ENCODE data around the gene CACNG3. TPM values are rescaled to one million over a fixed set of nuclear protein-coding genes. Genes with fewer than 3 reads are reported as not detected.

Gene CACNG3
- total RNA-seq, 3 donors from 2014 or later (not counting 1 experiment from before 2014, with no cell fraction given): not detected

DNA sequence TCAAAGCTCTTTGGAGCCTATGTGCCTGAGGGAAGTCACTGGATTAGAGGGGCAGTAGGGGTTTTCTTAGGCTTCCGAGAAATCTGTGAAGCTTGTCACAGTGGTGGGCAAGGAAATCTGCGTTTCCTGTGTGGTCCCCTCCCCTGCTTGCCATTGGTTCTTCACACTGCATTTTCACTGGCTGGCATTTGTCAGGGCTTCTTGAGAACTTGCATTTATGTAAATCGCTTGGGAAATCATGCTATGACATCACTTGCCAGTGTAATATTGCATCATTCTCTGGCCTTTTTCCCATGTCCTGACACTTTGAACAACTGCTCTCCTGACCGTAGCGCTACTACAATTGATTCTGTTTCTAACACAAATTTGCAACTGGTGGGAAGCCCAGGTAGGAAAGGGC lies 1.8 kb downstream of the CACNG3 start:
- no peak overlapping the region for H3K4me3 ChIP-seq (ENCODE audit: low read length)
- no peaks in the 10 kb centered on the region for H3K9me3 ChIP-seq (ENCODE audit: control insufficient read depth, insufficient read depth, low read length)
- 51% methylated on average over 5 of the region's 5 CpGs for WGBS (ENCODE audit: insufficient coverage)
- ATAC-seq (no peak), DNase-seq (no peak)
- H3K9me3 Mint-ChIP-seq: no peaks in the 10 kb centered on the region
- peaks cover 28% of the 10 kb centered on the region for H3K27me3 ChIP-seq (ENCODE audit: control insufficient read depth, insufficient read depth, low read length)
- H3K36me3 Mint-ChIP-seq: no peaks in the 10 kb centered on the region
- TF ChIP-seq, protein P1, sequence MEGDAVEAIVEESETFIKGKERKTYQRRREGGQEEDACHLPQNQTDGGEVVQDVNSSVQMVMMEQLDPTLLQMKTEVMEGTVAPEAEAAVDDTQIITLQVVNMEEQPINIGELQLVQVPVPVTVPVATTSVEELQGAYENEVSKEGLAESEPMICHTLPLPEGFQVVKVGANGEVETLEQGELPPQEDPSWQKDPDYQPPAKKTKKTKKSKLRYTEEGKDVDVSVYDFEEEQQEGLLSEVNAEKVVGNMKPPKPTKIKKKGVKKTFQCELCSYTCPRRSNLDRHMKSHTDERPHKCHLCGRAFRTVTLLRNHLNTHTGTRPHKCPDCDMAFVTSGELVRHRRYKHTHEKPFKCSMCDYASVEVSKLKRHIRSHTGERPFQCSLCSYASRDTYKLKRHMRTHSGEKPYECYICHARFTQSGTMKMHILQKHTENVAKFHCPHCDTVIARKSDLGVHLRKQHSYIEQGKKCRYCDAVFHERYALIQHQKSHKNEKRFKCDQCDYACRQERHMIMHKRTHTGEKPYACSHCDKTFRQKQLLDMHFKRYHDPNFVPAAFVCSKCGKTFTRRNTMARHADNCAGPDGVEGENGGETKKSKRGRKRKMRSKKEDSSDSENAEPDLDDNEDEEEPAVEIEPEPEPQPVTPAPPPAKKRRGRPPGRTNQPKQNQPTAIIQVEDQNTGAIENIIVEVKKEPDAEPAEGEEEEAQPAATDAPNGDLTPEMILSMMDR (IDR thresholded peaks at IDR 0.05): no peak
- no peak overlapping the region for H3K27ac Mint-ChIP-seq
- H3K36me3 ChIP-seq (ENCODE audit: control insufficient read depth, insufficient read depth, low read length): no peaks in the 10 kb centered on the region
- no peak overlapping the region for H3K27ac ChIP-seq (ENCODE audit: low read length)
- intact Hi-C loops (cut with micrococcal nuclease): no loop called here
- H3K27me3 Mint-ChIP-seq (ENCODE audit: low read depth in 2 of 2): peaks cover 53 to 86% of the 10 kb centered on the region in 2 donors
- H3K4me1 ChIP-seq (ENCODE audit: control insufficient read depth, insufficient read depth, low read length): no peaks in the 10 kb centered on the region
- H3K4me1 Mint-ChIP-seq: peaks cover 0 to 4% of the 10 kb centered on the region in 2 donors
- H3K4me3 Mint-ChIP-seq: no peak overlapping the region

GRCh38 chr16:24258791-24259190 lies 2.7 kb downstream of the CACNG3 start:
- H3K27me3 Mint-ChIP-seq (ENCODE audit: low read depth in 2 of 2): peaks cover 49 to 78% of the 10 kb centered on the region in 2 donors
- Histone ChIP-seq H3K4me3 (ENCODE audit: low read length) (no peak overlapping the region), H3K36me3 (ENCODE audit: control insufficient read depth, insufficient read depth, low read length) (no peaks in the 10 kb centered on the region), H3K27me3 (ENCODE audit: control insufficient read depth, insufficient read depth, low read length) (peaks cover 22% of the 10 kb centered on the region), H3K4me1 (ENCODE audit: control insufficient read depth, insufficient read depth, low read length) (no peaks in the 10 kb centered on the region), H3K27ac (ENCODE audit: low read length) (no peak overlapping the region), H3K9me3 (ENCODE audit: control insufficient read depth, insufficient read depth, low read length) (no peaks in the 10 kb centered on the region)
- no peaks in the 10 kb centered on the region for H3K9me3 Mint-ChIP-seq
- no peaks in the 10 kb centered on the region for H3K36me3 Mint-ChIP-seq
- no CpG with 5 or more reads among the region's 1 CpG for WGBS (ENCODE audit: insufficient coverage)
- H3K4me3 Mint-ChIP-seq: no peak overlapping the region
- peaks cover 0 to 4% of the 10 kb centered on the region in 2 donors for H3K4me1 Mint-ChIP-seq
- H3K27ac Mint-ChIP-seq: no peak overlapping the region
- intact Hi-C loops (cut with micrococcal nuclease): no loop called here
- ATAC-seq (no peak), DNase-seq (no peak)
- TF ChIP-seq, protein P1 (IDR thresholded peaks at IDR 0.05): no peak

DNA sequence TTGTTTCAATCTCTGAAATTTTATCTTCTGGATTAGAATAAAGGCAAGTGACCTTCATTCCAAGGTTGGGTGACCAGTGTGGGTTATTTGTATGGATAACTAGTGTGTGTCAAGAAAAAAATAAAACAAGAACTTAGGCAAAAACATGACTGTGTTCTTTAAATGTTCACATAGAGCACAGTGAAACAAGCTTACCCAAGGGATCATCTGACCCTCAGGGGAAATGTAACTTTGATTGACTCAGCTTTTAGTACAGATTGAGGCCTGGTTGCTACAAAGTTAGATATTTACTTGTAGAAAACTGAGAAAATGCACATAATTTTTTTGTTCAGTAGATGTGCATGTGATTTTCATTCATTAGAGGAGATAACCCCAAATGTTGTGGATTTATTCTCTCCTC lies 6.7 kb downstream of the CACNG3 start:
- Mint-ChIP-seq H3K27me3 (ENCODE audit: low read depth in 2 of 2) (peaks cover 41% of the 10 kb centered on the region in 2 donors), H3K27ac (no peak overlapping the region), H3K4me3 (no peak overlapping the region), H3K4me1 (no peaks in the 10 kb centered on the region), H3K36me3 (no peaks in the 10 kb centered on the region), H3K9me3 (no peaks in the 10 kb centered on the region)
- TF ChIP-seq, protein P1 (IDR thresholded peaks at IDR 0.05): no peak
- DNase-seq (no peak), ATAC-seq (no peak)
- Histone ChIP-seq H3K27me3 (ENCODE audit: control insufficient read depth, insufficient read depth, low read length) (peaks cover 5% of the 10 kb centered on the region), H3K36me3 (ENCODE audit: control insufficient read depth, insufficient read depth, low read length) (no peaks in the 10 kb centered on the region), H3K4me1 (ENCODE audit: control insufficient read depth, insufficient read depth, low read length) (no peaks in the 10 kb centered on the region), H3K4me3 (ENCODE audit: low read length) (no peak overlapping the region), H3K9me3 (ENCODE audit: control insufficient read depth, insufficient read depth, low read length) (no peaks in the 10 kb centered on the region), H3K27ac (ENCODE audit: low read length) (no peak overlapping the region)
- intact Hi-C loops (cut with micrococcal nuclease): no loop called here

GRCh38 chr16:24270721-24271442 lies 14.7 kb downstream of the CACNG3 start:
- no peaks in the 10 kb centered on the region for H3K36me3 Mint-ChIP-seq
- H3K27me3 Mint-ChIP-seq (ENCODE audit: low read depth in 2 of 2): peaks cover 22 to 44% of the 10 kb centered on the region in 2 donors
- Histone ChIP-seq H3K4me3 (ENCODE audit: low read length) (no peak overlapping the region), H3K9me3 (ENCODE audit: control insufficient read depth, insufficient read depth, low read length) (no peaks in the 10 kb centered on the region), H3K27ac (ENCODE audit: low read length) (no peak overlapping the region), H3K27me3 (ENCODE audit: control insufficient read depth, insufficient read depth, low read length) (peaks cover 4% of the 10 kb centered on the region), H3K36me3 (ENCODE audit: control insufficient read depth, insufficient read depth, low read length) (no peaks in the 10 kb centered on the region), H3K4me1 (ENCODE audit: control insufficient read depth, insufficient read depth, low read length) (no peaks in the 10 kb centered on the region)
- H3K4me3 Mint-ChIP-seq: no peak overlapping the region
- intact Hi-C loops (cut with micrococcal nuclease): no loop called here
- ATAC-seq: no peak
- H3K4me1 Mint-ChIP-seq: no peaks in the 10 kb centered on the region
- no peak for DNase-seq
- no peak overlapping the region for H3K27ac Mint-ChIP-seq
- 87% methylated on average over 5 of the region's 7 CpGs for WGBS (ENCODE audit: insufficient coverage)
- TF ChIP-seq, protein P1 (IDR thresholded peaks at IDR 0.05): no peak
- no peaks in the 10 kb centered on the region for H3K9me3 Mint-ChIP-seq
